H9 (cell line): Measurements from ENCODE around the gene OLA1. TPM values are rescaled to one million over a fixed set of nuclear protein-coding genes. Genes with fewer than 3 reads are reported as not detected.

ENCODE experiments used
- DNase-seq: peaks from one replicate; pipeline ENCODE4 v3.0.0-alpha.2; 2017
- H2AFZ ChIP-seq: one replicate; pipeline ENCODE4 v1.6.1; 2013; ENCODE audit warnings: mild to moderate bottlenecking, low read length, control low read depth, moderate library complexity
- H2AK5ac ChIP-seq: 2 replicates; pipeline ENCODE4 v1.6.1; 2013; ENCODE audit warnings: low read length, control low read depth, mixed read lengths; ENCODE audit not compliant: insufficient read length
- H2BK120ac ChIP-seq: one replicate; pipeline ENCODE4 v1.6.1; 2013; ENCODE audit warnings: low read depth, mild to moderate bottlenecking, low read length, control low read depth, inconsistent platforms; ENCODE audit not compliant: poor library complexity, severe bottlenecking
- H2BK12ac ChIP-seq: 2 replicates; pipeline ENCODE4 v1.6.1; 2013; ENCODE audit warnings: low read length, control low read depth, mixed read lengths, low read depth; ENCODE audit not compliant: insufficient read length
- H2BK15ac ChIP-seq: 2 replicates; pipeline ENCODE4 v1.6.1; 2013; ENCODE audit warnings: low read depth, low read length, control low read depth
- H2BK20ac ChIP-seq: one replicate; pipeline ENCODE4 v1.6.1; 2013; ENCODE audit warnings: low read depth, mild to moderate bottlenecking, low read length, control low read depth, inconsistent platforms; ENCODE audit not compliant: poor library complexity, severe bottlenecking
- H2BK5ac ChIP-seq: 2 replicates; pipeline ENCODE4 v1.6.1; 2013; ENCODE audit warnings: low read length, control low read depth, mixed read lengths; ENCODE audit not compliant: insufficient read length
- H3K14ac ChIP-seq: 2 replicates; pipeline ENCODE4 v1.6.1; 2013; ENCODE audit warnings: low read length, control low read depth; ENCODE audit not compliant: insufficient read depth
- H3K18ac ChIP-seq: 2 replicates; pipeline ENCODE4 v1.6.1; 2013; ENCODE audit warnings: low read depth, mild to moderate bottlenecking, mixed read lengths, low read length, control low read depth; ENCODE audit not compliant: insufficient read length
- H3K23ac ChIP-seq: 2 replicates; pipeline ENCODE4 v1.6.1; 2013; ENCODE audit warnings: low read length, control low read depth, mixed read lengths, low read depth; ENCODE audit not compliant: insufficient read length
- H3K23me2 ChIP-seq: 2 replicates; pipeline ENCODE4 v1.6.1; 2013; ENCODE audit warnings: low read depth, mild to moderate bottlenecking, mixed read lengths, low read length, control low read depth; ENCODE audit not compliant: insufficient read length, poor library complexity, severe bottlenecking
- H3K27ac ChIP-seq: 2 replicates; pipeline ENCODE4 v1.5.1; 2013; ENCODE audit warnings: low read length, control low read depth, mixed read lengths, low read depth; ENCODE audit not compliant: insufficient read length
- H3K27me3 ChIP-seq: 2 replicates; pipeline ENCODE4 v1.6.1; 2013; ENCODE audit warnings: low read length, control low read depth, inconsistent platforms; ENCODE audit not compliant: insufficient read depth
- H3K4ac ChIP-seq: 2 replicates; pipeline ENCODE4 v1.6.1; 2013; ENCODE audit warnings: low read depth, mild to moderate bottlenecking, control low read depth, inconsistent platforms, low read length, moderate library complexity
- H3K4me1 ChIP-seq: 2 replicates; pipeline ENCODE4 v1.6.1; 2013; ENCODE audit warnings: low read length, control low read depth, inconsistent platforms; ENCODE audit not compliant: insufficient read depth
- H3K4me2 ChIP-seq: 2 replicates; pipeline ENCODE4 v1.6.1; 2013; ENCODE audit warnings: low read length, control low read depth, mixed read lengths; ENCODE audit not compliant: insufficient read length, insufficient read depth
- H3K56ac ChIP-seq: 2 replicates; pipeline ENCODE4 v1.6.1; 2013; ENCODE audit warnings: low read depth, mild to moderate bottlenecking, mixed read lengths, low read length, control low read depth; ENCODE audit not compliant: insufficient read length
- H3K79me1 ChIP-seq: 2 replicates; pipeline ENCODE4 v1.6.1; 2013; ENCODE audit warnings: low read depth, mild to moderate bottlenecking, moderate library complexity, low read length, control low read depth, inconsistent platforms; ENCODE audit not compliant: insufficient read depth, poor library complexity, severe bottlenecking
- H3K79me2 ChIP-seq: 2 replicates; pipeline ENCODE4 v1.6.1; 2013; ENCODE audit warnings: low read length, control low read depth, inconsistent platforms; ENCODE audit not compliant: insufficient read depth
- H3K9ac ChIP-seq: 2 replicates; pipeline ENCODE4 v1.6.1; 2013; ENCODE audit warnings: low read length, control low read depth, mixed read lengths; ENCODE audit not compliant: insufficient read length; ENCODE audit errors: extremely low read depth
- H3K9me3 ChIP-seq: one replicate; pipeline ENCODE4 v1.6.1; 2013; ENCODE audit warnings: low read depth, low read length, inconsistent platforms; ENCODE audit not compliant: control insufficient read depth
- H3T11ph ChIP-seq: one replicate; pipeline ENCODE4 v1.6.1; 2013; ENCODE audit warnings: mild to moderate bottlenecking, low read length, control low read depth, inconsistent platforms
- H4K20me1 ChIP-seq: one replicate; pipeline ENCODE4 v1.6.1; 2013; ENCODE audit not compliant: control insufficient read depth, insufficient read length, insufficient read depth
- H4K5ac ChIP-seq: 2 replicates; pipeline ENCODE4 v1.6.1; 2013; ENCODE audit warnings: low read depth, mild to moderate bottlenecking, mixed read lengths, low read length, control low read depth; ENCODE audit not compliant: insufficient read length
- H4K8ac ChIP-seq: replicated peaks from 2 replicates; pipeline ENCODE4 v1.6.1; 2013; ENCODE audit warnings: low read length, control low read depth, mixed read lengths, low read depth; ENCODE audit not compliant: insufficient read length
- H4K91ac ChIP-seq: 2 replicates; pipeline ENCODE4 v1.6.1; 2013; ENCODE audit warnings: low read depth, mild to moderate bottlenecking, moderate library complexity, mixed read lengths, low read length, control low read depth; ENCODE audit not compliant: insufficient read length
- H3K27ac Mint-ChIP-seq, 3 experiments: 2 replicates in 2 of 3; 3 replicates in 1 of 3; pipeline ENCODE4 v1.8.0; 2020 to 2021; ENCODE audit warnings: mixed read lengths in 3 of 3, mild to moderate bottlenecking in 1 of 3, moderate library complexity in 1 of 3
- H3K27me3 Mint-ChIP-seq: 2 replicates; pipeline ENCODE4 v1.8.0; 2021; ENCODE audit warnings: low read depth, mild to moderate bottlenecking, moderate library complexity, mixed read lengths
- H3K36me3 Mint-ChIP-seq, 3 experiments: 2 replicates in 2 of 3; 3 replicates in 1 of 3; pipeline ENCODE4 v1.8.0; 2020 to 2021; ENCODE audit warnings: low read depth in 3 of 3, mixed read lengths in 3 of 3; ENCODE audit not compliant: insufficient read depth in 1 of 3
- H3K4me1 Mint-ChIP-seq, 2 experiments: 2 replicates each; pipeline ENCODE4 v1.8.0; 2020; ENCODE audit warnings: mixed read lengths in 2 of 2
- H3K4me3 Mint-ChIP-seq, 2 experiments: 2 replicates in 1 of 2; 3 replicates in 1 of 2; pipeline ENCODE4 v1.8.0; 2020 to 2021; ENCODE audit warnings: mild to moderate bottlenecking in 2 of 2, mixed read lengths in 2 of 2, moderate library complexity in 1 of 2
- H3K9me3 Mint-ChIP-seq, 2 experiments: 2 replicates in 1 of 2; 3 replicates in 1 of 2; pipeline ENCODE4 v1.8.0; 2020; ENCODE audit warnings: mild to moderate bottlenecking in 2 of 2, mixed read lengths in 2 of 2, moderate library complexity in 1 of 2
- total RNA-seq: library from RNA; stranded (reverse); gene quantifications from 2 replicates; pipeline ENCODE4 v1.2.1, GENCODE V29; 2021
- TF ChIP-seq, protein P1 (sequence below): fragments of 200-600 bp; sonication (generic); conservative IDR thresholded peaks from 3 replicates; pipeline ENCODE4 v1.8.0; 2021; ENCODE audit warnings: antibody characterized with exemption, mild to moderate bottlenecking

OLA1 gene
- total RNA-seq, 1 experiment from 2014 or later: 133 TPM

GRCh38 chr2:174180726-174181236, 67.6 kb downstream of the OLA1 start:
- H2AK5ac ChIP-seq: no peak overlapping the region
- H3K23me2 ChIP-seq: no peaks in the 10 kb centered on the region
- H4K8ac ChIP-seq: no peak overlapping the region
- no peak overlapping the region for H3K4ac ChIP-seq
- Mint-ChIP-seq H3K4me3 (no peak overlapping the region), H3K9me3 (peaks cover 1 to 2% of the 10 kb centered on the region in 2 experiments; a peak in 4 of 5 replicates), H3K36me3 (peaks cover 0 to 5% (median 2%) of the 10 kb centered on the region in 3 experiments; a peak in 5 of 7 replicates), H3K27ac (peak overlapping the region in 2 of 3 experiments; percentile 44 to 75; a peak in 3 of 7 replicates), H3K4me1 (peaks cover 10 to 16% of the 10 kb centered on the region in 2 experiments), H3K27me3 (no peaks in the 10 kb centered on the region)
- H4K5ac ChIP-seq: no peak overlapping the region
- H3T11ph ChIP-seq: no peak overlapping the region
- no peaks in the 10 kb centered on the region for H3K79me1 ChIP-seq
- H2BK120ac ChIP-seq: no peak overlapping the region
- no peak overlapping the region for H2BK15ac ChIP-seq
- H3K4me2 ChIP-seq: no peak overlapping the region
- no peak overlapping the region for H3K9ac ChIP-seq
- TF ChIP-seq, protein P1, sequence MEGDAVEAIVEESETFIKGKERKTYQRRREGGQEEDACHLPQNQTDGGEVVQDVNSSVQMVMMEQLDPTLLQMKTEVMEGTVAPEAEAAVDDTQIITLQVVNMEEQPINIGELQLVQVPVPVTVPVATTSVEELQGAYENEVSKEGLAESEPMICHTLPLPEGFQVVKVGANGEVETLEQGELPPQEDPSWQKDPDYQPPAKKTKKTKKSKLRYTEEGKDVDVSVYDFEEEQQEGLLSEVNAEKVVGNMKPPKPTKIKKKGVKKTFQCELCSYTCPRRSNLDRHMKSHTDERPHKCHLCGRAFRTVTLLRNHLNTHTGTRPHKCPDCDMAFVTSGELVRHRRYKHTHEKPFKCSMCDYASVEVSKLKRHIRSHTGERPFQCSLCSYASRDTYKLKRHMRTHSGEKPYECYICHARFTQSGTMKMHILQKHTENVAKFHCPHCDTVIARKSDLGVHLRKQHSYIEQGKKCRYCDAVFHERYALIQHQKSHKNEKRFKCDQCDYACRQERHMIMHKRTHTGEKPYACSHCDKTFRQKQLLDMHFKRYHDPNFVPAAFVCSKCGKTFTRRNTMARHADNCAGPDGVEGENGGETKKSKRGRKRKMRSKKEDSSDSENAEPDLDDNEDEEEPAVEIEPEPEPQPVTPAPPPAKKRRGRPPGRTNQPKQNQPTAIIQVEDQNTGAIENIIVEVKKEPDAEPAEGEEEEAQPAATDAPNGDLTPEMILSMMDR: no peak
- no peak overlapping the region for H3K27ac ChIP-seq
- no peak overlapping the region for H3K18ac ChIP-seq
- H3K27me3 ChIP-seq: no peaks in the 10 kb centered on the region
- H3K14ac ChIP-seq: no peak overlapping the region
- H4K20me1 ChIP-seq: no peaks in the 10 kb centered on the region
- no peak overlapping the region for H2BK12ac ChIP-seq
- no peak overlapping the region for H2BK20ac ChIP-seq
- H3K23ac ChIP-seq: no peak overlapping the region
- H3K56ac ChIP-seq: no peak overlapping the region
- no peak for DNase-seq
- H2BK5ac ChIP-seq: no peak overlapping the region
- H3K4me1 ChIP-seq: no peaks in the 10 kb centered on the region
- no peaks in the 10 kb centered on the region for H3K9me3 ChIP-seq
- no peak overlapping the region for H2AFZ ChIP-seq
- H3K79me2 ChIP-seq: no peaks in the 10 kb centered on the region; the same call in 1 of the 2 replicates
- no peak overlapping the region for H4K91ac ChIP-seq
